Endothelial cell of umbilical vein (primary cell): Measurements from ENCODE around the gene CDC42SE1.

ENCODE experiments used
- POLR2AphosphoS5 ChIP-seq: IDR thresholded peaks from 2 replicates; pipeline ENCODE4 v1.6.1; 2012; ENCODE audit warnings: low read depth, mild to moderate bottlenecking, control low read depth, low read length, moderate library complexity; ENCODE audit not compliant: insufficient read depth
- TF ChIP-seq, protein P1 (sequence below): IDR thresholded peaks from 2 replicates; pipeline ENCODE4 v1.6.1; 2011; ENCODE audit not compliant: insufficient read depth, insufficient read length

DNA sequence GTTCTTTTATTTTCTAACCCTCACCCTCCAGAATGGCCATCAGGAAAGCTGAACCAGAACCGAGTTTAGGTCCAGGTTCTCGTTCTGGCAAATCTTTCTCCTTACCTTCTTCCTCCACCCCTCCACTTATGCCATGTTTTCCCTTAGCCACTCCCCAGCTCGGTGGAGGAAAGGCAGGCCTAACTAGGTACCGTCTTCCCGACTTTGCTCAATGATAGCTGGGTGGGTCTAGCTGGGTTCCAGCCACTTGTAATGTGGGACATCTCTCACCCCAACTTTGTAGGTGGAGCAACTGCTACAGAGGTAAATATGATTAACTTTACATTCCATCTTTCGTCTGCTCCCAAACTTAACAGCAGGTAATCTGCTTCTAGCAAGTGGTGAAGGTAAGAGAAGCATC lies 22.4 kb downstream of the CDC42SE1 start:
- TF ChIP-seq, protein P1, sequence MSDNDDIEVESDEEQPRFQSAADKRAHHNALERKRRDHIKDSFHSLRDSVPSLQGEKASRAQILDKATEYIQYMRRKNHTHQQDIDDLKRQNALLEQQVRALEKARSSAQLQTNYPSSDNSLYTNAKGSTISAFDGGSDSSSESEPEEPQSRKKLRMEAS: no peak
- TF ChIP-seq POLR2AphosphoS5: no peak
